Endothelial cell (in vitro differentiated cells): ENCODE measurements around the gene PROZ. TPM values are rescaled to one million over a fixed set of nuclear protein-coding genes. Genes with fewer than 3 reads are reported as not detected.

Source experiments
- DNase-seq: peaks from one replicate; pipeline ENCODE4 v3.0.0; 2021; ENCODE audit warnings: low spot score
- H3K27ac Mint-ChIP-seq: one replicate; pipeline ENCODE4 v1.8.0; 2021; ENCODE audit warnings: mixed read lengths, inconsistent platforms; ENCODE audit not compliant: unreplicated experiment
- H3K27me3 Mint-ChIP-seq: one replicate; pipeline ENCODE4 v1.8.0; 2021; ENCODE audit warnings: mild to moderate bottlenecking, moderate library complexity, mixed read lengths, inconsistent platforms; ENCODE audit not compliant: unreplicated experiment
- H3K36me3 Mint-ChIP-seq: one replicate; pipeline ENCODE4 v1.8.0; 2021; ENCODE audit warnings: mild to moderate bottlenecking, low read depth, mixed read lengths, inconsistent platforms; ENCODE audit not compliant: unreplicated experiment
- H3K4me1 Mint-ChIP-seq: one replicate; pipeline ENCODE4 v1.8.0; 2021; ENCODE audit warnings: mild to moderate bottlenecking, mixed read lengths, inconsistent platforms; ENCODE audit not compliant: unreplicated experiment
- H3K4me3 Mint-ChIP-seq: one replicate; pipeline ENCODE4 v1.8.0; 2021; ENCODE audit warnings: mild to moderate bottlenecking, mixed read lengths, inconsistent platforms; ENCODE audit not compliant: unreplicated experiment
- H3K9me3 Mint-ChIP-seq: one replicate; pipeline ENCODE4 v1.8.0; 2021; ENCODE audit warnings: mixed read lengths, inconsistent platforms; ENCODE audit not compliant: unreplicated experiment
- CTCF ChIP-seq: fragments of 200-600 bp; sonication (generic); IDR thresholded peaks from one replicate; pipeline ENCODE4 v1.5.0; 2021; ENCODE audit warnings: antibody characterized with exemption; ENCODE audit not compliant: unreplicated experiment
- total RNA-seq: library from RNA; stranded (reverse); fragmentation: NEBNext Ultra II Directional; extraction: Animal tissue kit (Norgen Biotek cat#: 25700); gene quantifications from one replicate; pipeline ENCODE4 v1.2.1, GENCODE V29; 2021; ENCODE audit not compliant: unreplicated experiment

The PROZ gene
- total RNA-seq, 1 donor from 2014 or later: not detected

- no peak for TF ChIP-seq CTCF
- Mint-ChIP-seq H3K36me3 (no peaks in the 10 kb centered on the region), H3K27me3 (peaks cover 2% of the 10 kb centered on the region), H3K4me1 (no peaks in the 10 kb centered on the region), H3K27ac (no peak overlapping the region), H3K4me3 (no peak overlapping the region), H3K9me3 (no peaks in the 10 kb centered on the region)
- no peak for DNase-seq
Measured at GRCh38 chr13:113140677-113141600, 17.5 kb upstream of the PROZ start.

- no peak overlapping the region for H3K4me3 Mint-ChIP-seq
- no peak for TF ChIP-seq CTCF
- no peaks in the 10 kb centered on the region for H3K9me3 Mint-ChIP-seq
- no peak overlapping the region for H3K27ac Mint-ChIP-seq
- peaks cover 2% of the 10 kb centered on the region for H3K27me3 Mint-ChIP-seq
- no peak for DNase-seq
- H3K4me1 Mint-ChIP-seq: no peaks in the 10 kb centered on the region
- H3K36me3 Mint-ChIP-seq: no peaks in the 10 kb centered on the region
Measured at GRCh38 chr13:113141601-113141970, 16.9 kb upstream of the PROZ start.

- no peaks in the 10 kb centered on the region for H3K4me1 Mint-ChIP-seq
- DNase-seq: no peak
- no peaks in the 10 kb centered on the region for H3K36me3 Mint-ChIP-seq
- H3K27ac Mint-ChIP-seq: no peak overlapping the region
- H3K27me3 Mint-ChIP-seq: peaks cover 2% of the 10 kb centered on the region
- TF ChIP-seq CTCF: no peak
- no peak overlapping the region for H3K4me3 Mint-ChIP-seq
- H3K9me3 Mint-ChIP-seq: no peaks in the 10 kb centered on the region
Measured at GRCh38 chr13:113142876-113143275, 15.6 kb upstream of the PROZ start.

GRCh38 chr13:113143466-113144254 lies 14.8 kb upstream of the PROZ start:
- H3K4me1 Mint-ChIP-seq: no peaks in the 10 kb centered on the region
- TF ChIP-seq CTCF: no peak
- no peaks in the 10 kb centered on the region for H3K9me3 Mint-ChIP-seq
- H3K27ac Mint-ChIP-seq: no peak overlapping the region
- no peak for DNase-seq
- peaks cover 2% of the 10 kb centered on the region for H3K27me3 Mint-ChIP-seq
- no peaks in the 10 kb centered on the region for H3K36me3 Mint-ChIP-seq
- H3K4me3 Mint-ChIP-seq: no peak overlapping the region

GRCh38 chr13:113144255-113144629 lies 14.2 kb upstream of the PROZ start:
- no peaks in the 10 kb centered on the region for H3K36me3 Mint-ChIP-seq
- no peaks in the 10 kb centered on the region for H3K9me3 Mint-ChIP-seq
- H3K27me3 Mint-ChIP-seq: peaks cover 2% of the 10 kb centered on the region
- TF ChIP-seq CTCF: no peak
- H3K4me1 Mint-ChIP-seq: no peaks in the 10 kb centered on the region
- no peak overlapping the region for H3K27ac Mint-ChIP-seq
- H3K4me3 Mint-ChIP-seq: no peak overlapping the region
- DNase-seq: no peak
